GM03348 (cell line): ENCODE measurements around the gene HNRNPAB.
A peak's percentile ranks its signal among the peaks of the same experiment; 100 is the strongest.
"Not testable (repeated sequence)": the region's sequence is repeated elsewhere in the genome, so short reads cannot be mapped to it uniquely, and the experiment has no call there.

ENCODE experiments used
- DNase-seq: peaks from one replicate; pipeline ENCODE4 v3.0.0; 2012; ENCODE audit warnings: low spot score

Gene HNRNPAB

DNA sequence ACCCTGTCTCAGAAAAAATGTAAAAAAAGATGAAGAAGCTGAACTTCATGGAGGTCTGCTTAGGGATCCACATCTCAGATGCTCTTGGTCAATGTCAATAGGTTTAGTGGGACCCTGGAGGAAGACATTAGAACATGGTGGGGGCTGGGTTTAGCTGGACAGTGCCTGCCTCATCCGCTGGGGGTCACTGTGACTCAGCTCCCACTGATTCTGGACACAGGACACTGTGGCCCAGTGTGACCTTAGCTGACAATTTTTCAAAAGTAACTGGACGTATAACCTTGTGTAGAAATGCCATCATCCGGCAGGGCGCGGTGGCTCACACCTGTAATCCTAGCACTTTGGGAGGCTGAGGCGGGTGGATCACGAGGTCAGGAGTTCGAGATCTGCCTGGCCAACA is 7.3 kb upstream of the HNRNPAB start:
- no peak for DNase-seq

DNA sequence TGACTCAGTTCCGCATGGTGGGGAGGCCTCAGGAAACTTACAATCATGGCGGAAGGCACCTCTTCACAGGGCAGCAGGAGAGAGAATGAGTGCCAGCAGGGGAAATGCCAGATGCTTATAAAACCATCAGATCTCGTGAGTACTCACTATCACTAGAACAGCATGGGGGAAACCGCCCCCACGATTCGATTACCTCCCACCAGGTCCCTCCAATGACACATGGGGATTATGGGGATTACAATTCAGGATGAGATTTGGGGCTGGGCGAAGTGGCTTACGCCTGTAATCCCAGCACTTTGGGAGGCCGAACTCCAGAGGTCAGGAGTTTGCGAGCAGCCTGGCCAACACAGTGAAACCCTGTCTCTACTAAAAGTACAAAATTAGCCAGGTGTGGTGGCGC is 6.2 kb upstream of the HNRNPAB start:
- DNase-seq: not testable (repeated sequence)

DNA sequence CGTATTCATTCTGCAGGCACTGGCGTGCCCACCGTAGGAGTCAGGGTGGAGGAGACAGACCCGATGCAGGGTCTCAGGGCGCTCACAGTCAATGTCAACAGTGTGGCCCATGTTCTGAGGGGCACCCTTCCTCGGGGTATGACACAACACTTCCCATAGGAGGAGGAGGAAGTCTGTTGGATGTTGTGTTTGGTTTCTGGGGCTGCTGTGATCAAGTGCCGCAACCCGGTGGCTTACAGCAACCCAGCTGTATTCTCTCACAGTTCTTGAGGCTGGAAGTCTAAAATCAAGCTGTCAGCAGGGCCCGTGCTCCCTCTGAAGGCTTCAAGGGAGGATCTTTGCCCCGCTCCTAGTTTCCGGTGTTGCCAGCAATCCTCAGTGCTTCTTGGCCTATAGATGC is 5.6 kb upstream of the HNRNPAB start:
- DNase-seq: no peak

DNA sequence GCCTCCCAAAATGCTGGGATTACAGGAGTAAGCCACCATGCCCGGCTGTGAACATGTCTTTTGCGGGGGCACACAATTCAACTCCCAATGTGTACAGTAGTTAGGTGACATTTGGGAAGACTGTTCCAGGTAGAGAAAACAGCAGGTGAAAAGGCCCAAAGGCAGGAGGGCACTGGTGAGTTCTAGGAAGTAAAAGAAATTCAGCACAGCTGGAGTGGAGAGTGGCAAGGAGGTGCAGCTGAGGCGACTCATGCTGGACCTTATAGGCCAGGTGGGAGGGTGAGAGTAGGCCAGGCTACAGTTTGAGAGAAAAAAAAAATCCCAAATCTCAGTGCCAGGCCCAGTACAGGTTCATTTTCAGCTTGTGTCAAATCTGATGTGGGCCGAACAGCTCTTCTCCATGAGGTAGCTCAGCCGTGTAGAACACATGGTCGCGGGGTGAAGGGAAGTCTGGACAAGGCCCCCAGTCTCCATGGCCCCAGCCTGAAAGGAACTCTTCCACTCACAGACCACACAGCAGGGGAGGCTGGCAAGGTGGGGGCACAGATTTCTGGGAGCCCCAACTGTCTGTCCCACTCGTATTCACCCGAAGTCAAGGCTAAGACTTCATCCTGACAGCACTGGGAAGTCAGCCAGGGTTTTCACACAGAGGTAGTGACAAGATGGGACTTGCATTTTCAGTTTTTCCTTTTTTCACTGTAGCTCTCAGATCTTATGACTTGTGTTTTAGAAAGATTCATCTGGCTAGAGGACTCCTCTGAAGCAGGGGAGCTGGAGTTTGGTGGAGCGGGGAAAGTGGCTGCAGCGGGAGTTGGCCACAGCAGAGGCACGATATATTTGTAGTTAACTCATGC is 4.5 kb upstream of the HNRNPAB start:
- DNase-seq: no peak

DNA sequence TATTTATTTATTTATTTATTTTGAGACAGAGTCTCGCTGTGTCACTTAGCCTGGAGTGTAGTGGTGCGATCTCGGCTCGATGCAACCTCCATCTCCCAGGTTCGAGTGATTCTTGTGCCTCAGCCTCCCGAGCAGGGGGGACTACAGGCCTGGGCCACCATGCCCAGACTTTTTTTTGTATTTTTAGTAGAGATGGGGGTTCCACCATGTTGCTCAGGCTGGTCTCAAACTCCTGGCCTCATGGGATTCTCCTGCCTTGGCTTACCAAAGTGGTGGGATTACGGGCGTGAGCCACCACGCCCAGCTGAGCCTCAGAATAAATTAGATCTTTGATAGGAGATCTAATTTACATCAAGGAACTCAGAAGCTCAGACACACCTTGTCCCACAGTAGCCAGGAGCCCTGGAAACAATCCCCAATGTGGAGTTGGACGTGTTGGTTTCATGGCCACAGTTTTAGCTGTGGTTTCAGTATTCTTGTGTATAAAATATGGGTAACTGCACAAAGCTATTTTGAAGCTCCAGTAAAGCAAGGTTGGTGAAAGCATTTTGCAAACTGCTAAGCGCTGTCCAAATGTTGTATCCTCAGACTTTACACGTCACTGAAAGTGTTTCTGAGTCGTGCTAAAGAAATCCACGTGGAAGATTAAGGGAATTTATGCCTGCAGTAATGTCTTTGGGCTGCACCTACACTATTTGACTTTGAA is 3.0 kb upstream of the HNRNPAB start:
- no peak for DNase-seq

DNA sequence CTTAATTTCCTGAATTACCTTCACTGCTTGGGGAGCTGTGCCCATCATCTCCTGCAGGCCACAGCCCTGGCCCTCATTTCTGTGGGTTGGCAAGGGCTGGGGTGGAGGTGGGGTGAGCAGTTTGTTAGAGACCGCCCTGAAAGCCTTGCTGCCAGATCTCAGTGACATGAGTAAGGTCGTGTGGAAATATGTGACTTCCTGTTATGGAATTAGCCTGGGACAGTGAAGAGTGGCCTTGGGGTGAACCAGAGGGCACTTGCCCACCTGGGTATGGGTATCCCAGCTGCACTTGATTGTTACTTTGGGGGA is 2.5 kb upstream of the HNRNPAB start:
- DNase-seq: no peak

DNA sequence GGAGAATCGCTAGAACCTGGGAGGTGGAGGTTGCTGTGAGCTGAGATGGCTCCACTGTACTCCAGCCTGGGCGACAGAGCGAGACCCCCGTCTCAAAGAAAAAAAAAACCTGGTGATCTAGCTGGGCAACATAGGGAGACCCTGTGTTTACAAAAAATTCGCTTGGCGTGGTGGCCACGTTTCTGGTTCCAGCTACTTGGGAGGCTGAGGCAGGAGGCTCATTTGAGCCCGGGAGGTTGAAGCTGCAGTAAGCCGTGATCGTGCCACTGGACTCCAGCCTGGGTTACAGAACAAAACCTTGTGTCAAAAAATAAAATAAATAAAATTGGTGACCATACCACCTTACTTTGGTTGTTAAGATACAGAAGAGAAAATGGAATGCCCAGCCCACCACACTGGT is 1.8 kb upstream of the HNRNPAB start:
- no peak for DNase-seq

DNA sequence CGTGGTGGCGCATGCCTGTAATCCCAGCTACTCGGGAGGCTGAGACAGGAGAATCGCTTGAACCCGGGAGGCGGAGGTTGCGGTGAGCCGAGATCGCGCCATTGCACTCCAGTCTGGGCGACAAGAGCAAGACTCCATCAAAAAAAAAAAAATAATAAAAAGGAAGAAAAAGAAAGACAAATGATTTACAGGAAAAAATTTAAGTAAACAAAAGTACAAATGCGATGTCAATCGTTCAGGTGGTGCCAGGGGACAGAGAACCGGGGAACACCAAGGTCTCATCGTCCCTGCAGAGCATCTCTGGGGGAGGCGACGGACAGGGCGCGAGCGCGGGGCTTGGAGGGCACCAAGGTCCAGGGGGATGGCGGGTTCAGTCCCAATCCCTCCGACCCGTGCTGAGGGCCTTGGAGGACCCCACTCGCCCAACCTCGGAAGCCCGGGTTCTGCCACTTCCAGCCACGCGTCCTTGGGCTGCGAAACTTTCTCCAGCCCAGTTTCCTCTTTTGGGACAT is 607 bp upstream of the HNRNPAB start:
- DNase-seq: no peak

DNA sequence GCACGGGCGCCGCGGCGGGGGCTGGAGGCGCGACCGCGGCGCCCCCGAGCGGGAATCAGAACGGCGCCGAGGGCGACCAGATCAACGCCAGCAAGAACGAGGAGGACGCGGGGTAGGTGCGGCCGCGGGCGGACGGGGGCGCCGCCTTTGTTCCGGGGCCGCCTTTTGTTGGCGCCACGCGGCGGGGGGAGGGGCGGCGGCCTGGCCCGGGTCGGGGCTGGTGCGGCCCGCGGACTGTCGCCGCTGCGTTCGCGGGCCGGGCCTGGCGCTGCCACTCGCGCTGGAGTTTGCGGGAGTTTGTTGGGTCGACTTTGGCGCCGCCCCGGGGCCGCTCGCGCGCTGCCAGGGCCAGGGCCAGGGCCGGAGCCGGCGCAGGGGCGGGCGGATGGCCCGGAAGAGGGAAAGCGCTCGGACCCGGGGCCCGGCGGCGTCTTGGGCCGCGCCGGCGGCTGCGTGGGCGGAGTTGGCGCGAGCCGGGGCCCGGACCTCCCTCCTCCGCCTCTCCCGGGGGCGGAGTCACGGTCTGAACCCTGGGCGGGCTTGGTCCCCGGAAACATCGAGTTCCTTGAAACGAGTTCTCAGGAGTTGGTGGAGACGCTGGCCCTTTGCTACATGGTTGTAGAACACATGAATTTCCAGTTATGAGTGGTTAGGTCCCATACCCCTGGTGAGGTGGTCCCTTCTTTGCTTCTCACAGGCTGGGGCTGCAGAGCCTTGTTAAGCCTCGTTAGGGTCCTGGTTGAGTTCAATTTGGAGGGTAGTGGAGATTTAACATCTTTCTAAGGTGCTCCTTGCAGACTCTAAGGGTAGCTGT is 809 bp downstream of the HNRNPAB start:
- peak; percentile 97 for DNase-seq

DNA sequence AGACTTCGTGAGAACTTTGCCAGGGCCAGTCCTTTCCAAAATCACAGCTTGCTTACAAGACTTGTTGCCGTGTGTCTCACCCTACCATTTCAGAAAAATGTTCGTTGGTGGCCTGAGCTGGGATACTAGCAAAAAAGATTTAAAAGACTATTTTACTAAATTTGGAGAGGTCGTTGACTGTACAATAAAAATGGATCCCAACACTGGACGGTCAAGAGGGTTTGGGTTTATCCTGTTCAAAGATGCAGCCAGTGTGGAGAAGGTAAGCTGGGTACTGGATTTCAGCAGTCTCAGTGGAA is 1.4 kb downstream of the HNRNPAB start:
- no peak for DNase-seq

DNA sequence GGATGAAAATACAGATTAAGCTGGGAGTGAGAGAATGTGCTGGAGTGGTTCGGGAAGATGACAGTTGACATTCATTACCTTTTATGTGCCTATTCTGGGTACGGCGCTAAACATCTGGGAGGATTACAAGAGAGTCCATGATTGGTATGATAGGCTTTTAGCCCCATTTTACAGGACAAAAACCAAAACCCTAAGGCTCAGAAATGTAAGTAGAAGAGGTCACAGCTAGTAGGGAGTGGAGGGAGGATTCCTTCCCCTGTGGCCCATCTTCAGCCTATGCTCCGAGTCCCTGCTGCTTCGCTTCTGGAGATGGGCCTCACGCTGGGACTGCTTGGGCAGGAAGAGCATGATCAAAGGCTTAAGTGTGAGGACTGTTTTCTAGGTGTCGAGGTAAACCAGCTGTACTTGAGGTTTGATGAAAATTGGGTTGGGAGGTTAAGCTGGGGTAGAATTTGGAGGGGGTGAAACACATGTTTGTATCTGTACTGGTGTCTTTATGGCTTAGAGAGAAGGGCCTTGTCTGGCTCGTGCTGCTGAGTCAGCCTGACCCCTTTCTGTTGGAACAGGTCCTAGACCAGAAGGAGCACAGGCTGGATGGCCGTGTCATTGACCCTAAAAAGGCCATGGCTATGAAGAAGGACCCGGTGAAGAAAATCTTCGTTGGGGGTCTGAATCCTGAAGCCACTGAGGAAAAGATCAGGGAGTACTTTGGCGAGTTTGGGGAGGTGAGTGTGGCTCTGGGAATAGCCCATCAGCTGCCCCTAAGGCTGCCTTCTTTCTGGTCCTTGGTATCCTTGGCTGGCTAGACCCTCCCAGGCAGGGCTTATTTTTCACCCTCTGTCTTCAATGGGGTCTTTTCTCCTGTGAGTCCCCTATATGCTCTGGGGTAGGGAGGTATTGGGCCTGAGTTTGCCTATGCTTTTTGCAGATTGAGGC is 2.1 kb downstream of the HNRNPAB start:
- DNase-seq: no peak

DNA sequence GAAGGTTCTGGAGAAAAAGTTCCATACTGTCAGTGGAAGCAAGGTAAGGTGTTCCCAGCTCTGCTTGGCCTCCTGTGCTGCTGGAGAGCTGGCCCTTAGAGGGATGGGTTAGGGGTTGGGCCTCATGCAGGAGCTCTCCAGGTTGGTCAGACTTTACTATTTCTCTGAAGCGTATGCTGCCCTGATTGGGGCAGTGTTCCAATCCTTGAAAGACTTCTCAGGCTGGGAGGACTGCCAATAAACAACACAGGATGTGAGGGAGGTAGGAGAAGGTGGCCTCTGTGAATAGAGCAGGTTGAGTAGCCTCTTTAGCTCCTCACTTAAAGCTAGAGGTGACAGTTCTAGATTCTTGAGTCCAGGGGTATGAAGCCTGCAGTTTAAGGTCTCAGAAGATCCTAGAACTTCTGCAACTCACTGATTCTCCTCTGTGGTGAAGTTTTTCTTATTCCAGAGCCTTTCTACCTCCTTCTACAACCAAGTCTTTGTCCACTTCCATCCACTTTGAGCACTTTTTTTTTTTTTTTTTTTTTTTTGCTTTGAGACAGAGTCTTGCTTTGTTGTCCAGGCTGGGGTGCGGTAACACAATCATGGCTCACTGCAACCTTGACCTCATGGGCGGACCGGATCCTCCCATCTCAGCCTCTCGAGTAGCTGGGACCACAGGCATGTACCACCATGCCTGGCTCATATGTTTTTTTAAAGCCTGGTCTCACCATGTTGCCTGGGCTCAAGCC is 3.0 kb downstream of the HNRNPAB start:
- DNase-seq: no peak

DNA sequence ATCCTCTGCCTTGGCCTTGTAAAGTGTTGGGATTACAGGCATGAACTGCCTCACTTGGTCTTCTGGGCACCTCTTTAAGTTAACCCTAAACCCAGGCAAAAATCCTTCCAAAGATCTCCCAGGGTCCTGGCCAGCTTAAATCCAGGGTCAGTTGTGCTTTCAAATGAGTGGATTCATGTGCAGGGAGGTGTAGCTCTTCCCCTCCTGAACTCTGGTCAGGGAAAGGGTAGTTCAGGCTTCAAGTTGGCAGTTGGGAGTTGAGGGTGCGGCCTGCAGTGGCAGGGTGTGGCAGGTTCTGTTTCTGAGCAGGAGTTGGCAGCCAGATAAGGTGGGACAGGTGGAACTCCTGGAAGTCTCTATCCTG is 3.6 kb downstream of the HNRNPAB start:
- DNase-seq: no peak

DNA sequence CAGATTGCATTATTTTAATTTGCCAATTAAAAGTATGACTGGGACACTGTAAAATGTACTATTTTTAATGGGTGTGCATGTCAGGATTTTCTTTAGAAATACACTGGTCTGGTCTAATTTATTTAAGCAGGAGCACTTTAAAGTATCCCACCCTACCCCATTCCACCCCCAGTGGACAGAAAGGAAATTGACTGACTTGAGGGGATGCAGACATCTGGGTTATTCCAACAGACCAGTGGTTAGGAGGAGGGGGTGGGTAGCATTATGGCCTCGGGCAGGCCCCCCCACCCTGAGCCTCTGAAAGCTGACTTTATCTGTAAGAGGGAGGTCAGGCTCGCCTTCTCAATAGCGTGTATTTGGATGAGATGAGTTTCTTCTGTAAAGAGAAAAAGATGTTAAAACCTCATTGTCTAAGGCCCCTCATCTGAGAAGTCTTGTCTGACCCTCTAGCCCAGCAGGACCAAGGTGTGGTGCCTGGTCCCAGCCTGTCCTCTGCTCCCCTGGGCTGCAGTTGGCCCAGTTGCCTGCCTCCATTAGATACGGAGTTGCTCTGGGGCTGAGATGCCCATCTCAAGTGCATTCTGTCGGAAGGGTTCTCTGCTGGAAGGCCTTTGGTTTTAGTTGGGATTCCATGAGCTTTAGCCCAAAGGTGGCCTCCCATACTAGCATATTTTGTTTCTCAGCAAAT is 4.4 kb downstream of the HNRNPAB start:
- DNase-seq: peak; percentile 38

DNA sequence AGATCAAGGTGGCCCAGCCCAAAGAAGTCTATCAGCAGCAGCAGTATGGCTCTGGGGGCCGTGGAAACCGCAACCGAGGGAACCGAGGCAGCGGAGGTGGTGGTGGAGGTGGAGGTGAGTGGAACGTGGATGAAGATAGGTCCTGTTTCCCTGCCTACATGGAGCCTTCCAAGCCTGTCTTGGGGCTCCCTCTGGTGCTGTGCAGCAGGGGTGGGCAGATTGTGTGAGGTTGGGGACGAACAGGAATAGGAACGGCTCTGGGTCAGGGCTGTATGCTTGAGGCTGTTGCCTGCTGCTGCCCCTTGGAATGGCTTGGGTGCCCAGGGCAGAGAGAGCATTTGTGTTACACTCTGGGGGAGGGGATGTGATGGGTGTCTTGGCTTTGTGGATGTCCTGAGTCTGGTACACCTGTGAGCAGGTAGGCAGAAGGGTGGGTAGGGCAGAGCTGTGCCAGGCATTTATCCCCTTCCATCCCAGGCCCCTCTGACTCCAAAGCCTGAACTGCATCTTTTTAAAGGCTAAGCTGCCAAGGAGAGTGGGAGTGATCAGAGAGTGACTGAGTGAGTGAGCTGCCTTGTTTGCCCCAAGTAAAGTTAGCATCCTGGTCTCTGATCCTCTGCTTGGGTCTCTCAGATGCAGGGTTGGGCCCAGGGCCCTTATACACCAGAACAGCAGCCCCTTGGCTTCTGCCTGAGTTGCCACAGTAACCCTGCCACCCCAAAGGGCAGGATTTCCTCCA is 5.2 kb downstream of the HNRNPAB start:
- DNase-seq: no peak

DNA sequence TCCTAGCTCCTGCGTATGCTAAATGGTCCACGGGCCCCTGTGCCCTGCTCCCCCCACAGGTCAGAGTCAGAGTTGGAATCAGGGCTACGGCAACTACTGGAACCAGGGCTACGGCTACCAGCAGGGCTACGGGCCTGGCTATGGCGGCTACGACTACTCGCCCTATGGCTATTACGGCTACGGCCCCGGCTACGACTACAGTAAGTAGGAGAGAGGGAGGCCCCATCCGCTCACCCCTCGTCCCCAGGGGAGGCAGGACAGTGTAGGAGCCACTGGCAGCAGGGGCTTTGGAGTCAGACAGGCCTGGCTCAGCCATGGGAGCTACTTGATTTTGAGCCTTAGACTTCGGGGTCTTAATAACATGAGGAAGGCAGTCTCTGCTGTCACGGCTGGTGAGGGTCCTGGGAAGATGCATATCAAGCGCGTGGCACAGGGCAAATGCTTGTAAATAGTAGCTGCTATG is 5.8 kb downstream of the HNRNPAB start:
- no peak for DNase-seq

DNA sequence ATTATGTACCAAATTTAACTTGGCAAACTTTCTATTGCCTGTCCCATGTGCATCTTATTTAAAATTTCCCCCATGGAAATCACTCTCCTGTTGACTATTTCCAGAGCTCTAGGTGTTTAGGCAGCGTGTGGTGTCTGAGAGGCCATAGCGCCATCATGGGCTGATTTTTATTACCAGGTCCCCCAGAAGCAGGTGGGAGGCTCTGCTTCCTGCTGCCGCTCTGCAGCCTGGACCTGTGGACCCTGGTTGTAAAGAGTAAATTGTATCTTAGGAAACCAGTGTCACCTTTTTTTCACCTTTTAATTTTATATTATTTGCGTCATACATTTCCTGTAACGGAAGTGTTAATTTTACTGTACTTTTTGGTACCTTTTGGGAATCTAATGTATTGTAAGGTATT is 6.4 kb downstream of the HNRNPAB start:
- no peak for DNase-seq

DNA sequence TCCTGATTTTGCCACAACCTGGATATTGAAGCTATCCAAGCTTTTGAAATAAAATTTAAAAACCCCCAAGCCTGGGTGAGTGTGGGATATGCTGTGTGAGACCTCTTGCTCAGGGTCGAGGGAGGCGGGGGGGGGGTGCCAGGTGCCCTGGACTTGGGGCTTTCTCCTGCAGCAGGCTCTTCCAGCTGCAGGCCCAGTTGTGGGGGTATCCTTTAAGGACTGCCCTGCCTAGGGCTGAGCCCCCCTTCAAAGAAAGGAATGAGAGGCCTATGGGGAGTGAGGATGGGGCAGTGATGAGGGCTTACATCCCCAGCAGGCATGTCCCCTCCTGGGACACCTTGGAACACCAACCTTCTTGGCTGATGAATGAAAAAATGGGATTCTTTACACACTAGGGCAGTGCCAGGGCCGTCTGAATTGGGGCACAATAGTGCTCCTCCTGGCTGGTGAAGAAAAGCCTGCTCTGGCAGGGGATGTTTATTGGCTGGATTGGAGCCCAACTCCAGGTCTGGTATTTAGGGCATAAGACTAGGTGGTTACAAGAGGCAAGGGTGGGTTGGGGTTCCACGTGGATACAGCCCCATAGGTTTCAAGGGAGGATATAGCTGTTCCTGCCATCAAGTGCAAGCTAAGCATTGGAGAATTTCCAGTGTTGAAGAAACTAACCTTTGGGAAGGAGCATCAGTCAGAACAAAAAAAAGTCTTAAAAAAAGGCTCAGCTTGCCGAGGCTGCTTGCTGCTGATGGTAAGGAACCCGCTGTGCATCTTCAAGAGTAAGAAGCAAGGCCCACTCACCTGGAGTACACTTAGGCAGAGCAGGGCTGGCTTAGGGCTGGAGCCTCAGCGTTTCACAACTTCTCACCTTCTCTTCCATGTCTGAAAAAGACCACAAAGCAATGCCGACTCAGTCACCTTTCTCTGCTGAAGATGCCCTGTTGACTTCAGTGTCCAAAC is 7.0 kb downstream of the HNRNPAB start:
- no peak for DNase-seq
